ENCODE measurements around the gene TMEM62. TPM values are rescaled to one million over a fixed set of nuclear protein-coding genes. Genes with fewer than 3 reads are reported as not detected.
A peak's percentile ranks its signal among the peaks of the same experiment; 100 is the strongest.
"Not testable (repeated sequence)": the region's sequence is repeated elsewhere in the genome, so short reads cannot be mapped to it uniquely, and the experiment has no call there.

Gene TMEM62
- total RNA-seq, 2 donors from 2014 or later: 10.3 to 11.1 TPM

DNA sequence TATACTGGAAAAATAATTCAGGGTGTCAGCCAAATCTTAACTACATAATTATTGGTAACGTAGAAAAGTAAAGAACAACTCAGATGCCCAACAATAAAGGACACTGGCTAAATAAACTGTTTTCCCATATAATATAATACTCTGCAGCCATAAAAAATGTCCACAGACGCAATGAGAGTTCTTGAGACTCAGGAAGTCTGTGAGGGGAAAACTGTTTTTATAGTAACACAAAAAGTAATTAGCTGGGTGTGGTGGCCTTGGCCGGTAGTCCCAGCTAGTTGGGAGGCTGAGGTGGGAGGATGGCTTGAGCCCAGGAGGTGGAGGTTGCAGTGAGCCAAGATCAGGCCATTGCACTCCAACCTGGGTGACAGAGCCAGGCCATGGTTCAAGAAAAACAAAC is 22.0 kb upstream of the TMEM62 start:
- intact Hi-C loops (cut with DNase I): no loop called here
- DNase-seq (no peak), ATAC-seq (no peak)

DNA sequence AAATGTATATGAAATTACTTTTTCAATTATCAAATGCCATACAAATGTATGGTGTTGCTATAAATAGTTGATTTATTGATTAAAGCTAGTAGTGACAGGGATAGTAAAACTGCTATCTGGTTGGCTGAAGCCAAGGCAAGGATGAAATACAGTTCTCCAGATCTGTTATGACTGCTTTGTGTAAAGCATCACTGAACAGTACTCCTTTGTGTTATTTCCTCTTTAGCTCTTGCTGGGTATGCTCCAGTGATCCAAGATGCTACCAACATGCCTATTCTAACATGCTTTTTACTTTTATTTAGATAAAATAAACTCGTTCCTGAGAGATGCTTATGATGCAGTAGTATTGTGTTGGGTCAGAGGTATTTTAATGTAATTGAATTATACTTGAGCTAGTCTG is 15.1 kb upstream of the TMEM62 start:
- intact Hi-C loops (cut with DNase I): no loop called here
- no peak for DNase-seq
- ATAC-seq: no peak

DNA sequence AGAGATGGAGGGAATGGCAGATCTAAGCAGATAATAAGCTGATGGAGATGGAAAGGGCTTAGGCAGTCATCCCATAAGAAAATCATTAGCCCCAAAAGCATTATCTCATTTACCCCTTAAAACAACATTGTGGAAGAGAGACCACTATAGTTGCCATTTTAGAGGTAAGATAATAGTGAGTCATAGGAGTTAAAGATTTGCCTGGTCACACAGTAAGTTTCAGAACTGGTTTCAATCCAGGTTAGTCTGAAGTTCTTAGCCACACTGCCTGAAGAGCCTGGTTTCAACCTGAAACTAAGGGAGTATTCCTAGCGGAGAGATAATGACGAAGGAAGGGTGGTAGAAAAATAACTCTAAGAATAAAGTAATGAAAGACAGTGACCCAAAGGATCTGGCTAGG is 14.6 kb upstream of the TMEM62 start:
- no peak for ATAC-seq
- intact Hi-C loops (cut with DNase I): no loop called here

DNA sequence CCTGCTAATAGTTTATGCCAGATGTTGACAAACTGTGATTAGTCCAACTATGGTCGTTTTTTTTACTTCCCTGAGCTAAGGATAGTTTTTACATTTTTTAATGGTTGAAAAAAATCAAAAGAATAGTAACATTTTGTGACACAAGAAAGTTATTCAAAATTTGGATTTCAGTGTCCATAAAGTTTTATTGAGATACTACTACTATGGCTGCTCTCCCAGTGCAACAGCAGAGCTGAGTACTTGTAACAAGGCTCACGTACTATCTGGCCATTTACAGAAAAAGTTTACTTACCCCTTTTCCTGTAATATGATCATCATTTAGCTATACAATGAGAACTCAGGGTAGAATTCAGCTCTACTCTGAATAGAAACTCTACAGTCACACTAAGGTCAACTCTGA is 11.5 kb upstream of the TMEM62 start:
- DNase-seq (no peak), ATAC-seq (no peak)
- intact Hi-C loops (cut with DNase I): no loop called here

More for the DNA sequence above, 14.6 kb upstream of the TMEM62 start:
- DNase-seq: no peak

DNA sequence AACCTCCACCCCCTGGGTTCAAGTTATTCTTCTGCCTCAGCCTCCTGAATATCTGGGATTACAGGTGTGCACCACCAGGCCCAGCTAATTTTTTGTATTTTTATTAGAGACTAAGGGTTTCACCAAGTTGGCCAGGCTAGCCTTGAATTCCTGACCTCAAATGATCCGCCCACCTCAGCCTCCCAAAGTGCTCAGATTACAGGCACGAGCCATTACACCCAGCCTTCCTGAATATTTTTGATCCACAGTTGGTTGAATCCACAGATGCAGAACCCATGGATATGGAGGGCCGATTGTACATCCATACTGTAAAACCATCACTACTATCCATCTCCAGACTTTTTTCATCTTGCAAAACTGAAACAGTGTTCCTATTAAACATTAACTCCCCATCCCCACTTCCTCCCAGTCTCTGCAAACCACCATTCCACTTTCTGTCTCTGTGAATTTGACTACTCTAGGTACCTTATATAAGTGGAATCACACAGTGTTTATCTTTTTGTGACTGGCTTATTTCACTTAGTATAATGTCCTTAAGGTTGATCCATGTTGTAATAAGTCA is 8.2 kb upstream of the TMEM62 start:
- DNase-seq (no peak), ATAC-seq (no peak)
- intact Hi-C loops (cut with DNase I): no loop called here

DNA sequence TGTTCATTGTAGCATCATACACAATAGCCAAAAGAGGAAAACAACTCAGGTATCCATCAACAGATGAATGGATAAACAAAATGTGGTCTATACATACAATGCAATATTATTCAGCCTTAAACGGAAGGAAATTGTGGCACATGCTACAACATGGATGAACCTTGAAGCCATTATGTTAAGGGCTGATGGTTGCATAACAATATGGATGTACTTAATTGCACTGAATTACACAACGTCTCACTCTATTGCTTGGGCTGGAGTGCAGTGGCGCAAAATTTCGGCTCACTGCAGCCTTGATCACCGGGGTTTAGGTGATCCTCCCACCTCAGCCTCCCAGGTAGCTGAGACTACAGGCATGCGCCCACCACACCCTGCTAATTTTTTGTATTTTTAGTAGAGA is 7.0 kb upstream of the TMEM62 start:
- ATAC-seq (no peak), DNase-seq (no peak)
- intact Hi-C loops (cut with DNase I): no loop called here

DNA sequence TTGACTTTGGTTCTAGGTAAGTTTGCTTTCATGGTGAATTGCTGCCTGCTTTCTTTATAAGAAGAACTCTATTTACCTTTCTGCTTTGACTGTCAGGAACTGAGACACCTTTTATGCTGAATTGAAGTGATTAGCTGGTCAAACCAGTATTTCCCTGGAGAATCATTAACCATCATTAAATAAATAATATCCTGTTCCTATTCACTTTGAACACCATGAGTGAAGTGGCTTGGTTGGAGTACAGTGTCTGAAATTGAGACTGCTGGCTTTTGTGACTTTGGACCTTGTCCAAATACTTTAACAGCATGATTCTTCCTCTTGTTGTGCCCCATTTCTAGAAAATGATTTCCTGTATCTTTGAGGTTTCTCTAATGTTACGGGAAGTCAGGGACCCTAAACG is 5.6 kb upstream of the TMEM62 start:
- no peak for ATAC-seq
- intact Hi-C loops (cut with DNase I): no loop called here

DNA sequence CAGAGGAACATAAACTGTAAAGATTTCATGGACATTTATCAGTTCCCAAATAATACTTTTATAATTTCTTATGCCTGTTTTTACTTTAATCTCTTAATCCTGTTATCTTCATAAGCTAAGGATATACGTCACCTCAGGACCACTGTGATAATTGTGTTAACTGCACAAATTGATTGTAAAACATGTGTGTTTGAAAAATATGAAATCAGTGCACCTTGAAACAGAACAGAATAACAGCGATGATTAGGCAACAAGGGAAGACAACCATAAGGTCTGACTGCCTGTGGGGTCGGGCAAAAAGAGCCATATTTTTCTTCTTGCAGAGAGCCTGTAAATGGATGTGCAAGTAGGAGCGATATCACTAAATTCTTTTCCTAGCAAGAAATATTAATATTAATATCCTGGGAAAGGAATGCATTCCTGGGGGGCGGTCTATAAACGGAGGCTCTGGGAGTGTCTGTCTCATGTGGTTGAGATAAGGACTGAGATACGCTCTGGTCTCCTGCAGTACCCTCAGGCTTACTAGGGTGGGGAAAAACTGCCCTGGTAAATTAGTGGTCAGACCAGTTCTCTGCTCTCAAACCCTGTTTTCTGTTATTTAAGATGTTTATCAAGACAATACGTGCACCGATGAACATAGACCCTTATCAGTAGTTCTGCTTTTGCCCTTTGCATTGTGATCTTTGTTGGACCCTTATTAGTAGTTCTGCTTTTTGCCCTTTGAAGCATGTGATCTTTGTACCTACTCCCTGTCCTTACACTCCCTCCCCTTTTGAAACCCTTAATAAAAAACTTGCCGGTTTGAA is 5.0 kb upstream of the TMEM62 start:
- ATAC-seq; DNase-seq; intact Hi-C loops (cut with DNase I): not testable (repeated sequence)

More for the DNA sequence above, 5.6 kb upstream of the TMEM62 start:
- DNase-seq: no peak

DNA sequence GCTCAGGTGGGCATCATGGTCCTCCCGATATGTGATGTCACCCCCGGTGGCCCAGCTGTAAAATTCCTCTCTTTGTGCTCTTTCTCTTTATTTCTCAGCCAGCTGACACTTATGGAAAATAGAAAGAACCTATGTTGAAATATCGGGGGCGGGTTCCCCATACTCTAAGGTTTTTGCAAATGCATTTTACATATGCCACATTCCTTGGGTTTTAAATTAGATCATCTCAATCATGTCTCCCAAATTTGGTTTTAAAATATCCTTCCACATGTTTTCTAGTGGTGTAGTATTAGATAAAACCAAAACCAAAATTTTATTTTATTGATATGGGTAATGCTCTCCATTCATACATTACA is 4.4 kb upstream of the TMEM62 start:
- DNase-seq: no peak
- ATAC-seq: no peak
- intact Hi-C loops (cut with DNase I): no loop called here

DNA sequence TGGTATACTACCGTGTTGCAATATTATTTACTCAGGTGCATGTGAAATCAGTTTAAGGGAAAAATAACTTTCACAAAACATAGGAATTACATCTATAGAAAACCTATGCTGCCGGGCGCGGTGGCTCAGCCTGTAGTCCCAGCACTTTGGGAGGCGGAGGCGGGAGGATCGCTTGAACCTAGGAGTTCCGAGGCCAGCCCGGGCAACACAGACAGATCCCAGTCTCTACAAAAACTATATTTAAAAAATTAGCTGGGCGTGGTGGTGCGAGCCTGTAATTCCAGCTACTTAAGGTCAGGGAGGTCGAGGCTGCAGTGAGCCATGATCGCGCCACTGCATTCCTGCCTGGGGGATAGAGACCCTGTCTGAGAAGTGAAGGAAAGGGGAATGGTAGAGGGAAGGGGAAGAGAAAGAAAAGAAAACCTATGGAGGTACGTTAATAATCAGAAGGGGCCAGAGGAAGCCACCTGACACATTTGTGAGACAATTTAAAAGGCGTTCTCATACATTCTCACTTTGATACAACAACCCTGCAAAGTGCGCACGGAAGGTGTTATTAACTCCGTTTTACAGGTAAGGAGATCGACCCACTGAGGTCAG is 456 bp upstream of the TMEM62 start:
- peak in 1 of 2 donors; percentile 6 for ATAC-seq
- intact Hi-C loops (cut with DNase I): no loop called here
- no peak for DNase-seq

DNA sequence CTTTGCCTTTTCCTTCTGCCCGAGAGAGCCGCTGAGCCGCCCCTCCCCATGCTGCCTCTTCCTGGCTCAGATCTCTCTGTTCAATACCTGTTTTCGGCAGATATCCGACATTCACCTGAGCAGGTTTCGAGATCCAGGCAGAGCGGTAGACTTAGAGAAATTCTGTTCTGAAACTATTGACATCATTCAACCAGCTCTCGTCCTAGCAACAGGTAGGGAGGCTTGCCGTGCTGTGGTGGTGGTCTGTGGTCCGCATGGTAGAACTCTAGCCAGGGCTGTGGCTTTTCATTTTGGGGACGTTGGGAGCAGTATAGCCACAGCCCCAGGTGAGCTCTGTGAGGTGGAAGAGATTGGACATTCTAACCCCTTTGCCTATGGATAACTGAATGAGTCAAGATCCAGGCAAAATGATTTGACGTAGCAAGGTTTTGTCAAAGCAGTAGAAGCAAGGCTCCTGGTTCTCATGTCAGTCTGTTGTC is 810 bp downstream of the TMEM62 start:
- ATAC-seq (no peak), DNase-seq (no peak)
- intact Hi-C loops (cut with DNase I): no loop called here

DNA sequence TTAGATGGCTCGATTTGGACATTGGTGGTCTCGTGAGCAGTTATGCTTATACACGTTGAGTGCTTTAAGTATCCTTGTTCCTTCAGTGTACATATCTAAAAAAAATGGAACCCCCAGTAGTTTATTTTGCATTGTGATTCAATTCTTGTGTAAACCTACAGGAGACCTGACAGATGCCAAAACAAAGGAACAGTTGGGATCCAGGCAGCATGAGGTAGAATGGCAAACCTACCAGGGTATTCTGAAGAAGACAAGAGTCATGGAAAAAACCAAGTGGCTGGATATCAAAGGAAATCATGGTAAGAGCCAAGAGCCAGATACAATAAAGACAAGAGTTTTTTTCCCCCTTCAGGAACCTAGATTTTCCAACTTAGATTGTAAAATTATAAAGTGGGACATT is 2.0 kb downstream of the TMEM62 start:
- intact Hi-C loops (cut with DNase I): no loop called here
- ATAC-seq (no peak), DNase-seq (no peak)

DNA sequence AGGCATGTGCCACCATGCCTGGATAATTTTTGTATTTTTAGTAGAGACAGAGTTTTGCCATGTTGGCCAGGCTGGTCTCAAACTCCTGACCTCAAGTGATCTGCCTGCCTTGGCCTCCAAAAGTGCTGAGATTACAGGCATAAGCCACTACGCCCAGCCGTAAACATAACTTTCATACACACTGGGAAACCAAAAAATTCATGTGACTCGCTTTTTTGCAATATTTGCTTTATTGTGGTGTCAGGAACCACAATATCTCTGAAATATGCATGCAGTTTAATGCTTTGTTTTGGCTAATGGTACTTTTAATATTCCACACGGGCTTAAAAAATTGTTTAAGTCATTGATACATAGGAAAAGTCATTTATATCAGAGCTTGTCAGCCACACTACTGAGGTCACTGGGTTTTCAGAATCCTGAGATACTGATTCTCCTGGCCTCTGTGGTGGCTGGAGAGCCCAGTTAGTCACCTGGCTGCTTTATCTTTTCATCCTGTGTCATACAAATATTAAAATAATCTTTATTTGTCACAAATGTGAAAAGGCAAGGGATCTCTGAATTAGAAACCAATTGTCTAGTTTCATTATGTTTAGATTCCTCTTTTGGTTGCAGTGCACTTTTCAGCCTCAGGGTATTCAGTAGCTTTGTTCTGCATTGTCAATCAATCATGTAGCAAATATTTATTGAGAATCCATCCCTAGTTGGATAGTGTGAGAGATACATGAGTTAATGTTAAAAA is 10.0 kb downstream of the TMEM62 start:
- DNase-seq (no peak), ATAC-seq (no peak)
- intact Hi-C loops (cut with DNase I): no loop called here

DNA sequence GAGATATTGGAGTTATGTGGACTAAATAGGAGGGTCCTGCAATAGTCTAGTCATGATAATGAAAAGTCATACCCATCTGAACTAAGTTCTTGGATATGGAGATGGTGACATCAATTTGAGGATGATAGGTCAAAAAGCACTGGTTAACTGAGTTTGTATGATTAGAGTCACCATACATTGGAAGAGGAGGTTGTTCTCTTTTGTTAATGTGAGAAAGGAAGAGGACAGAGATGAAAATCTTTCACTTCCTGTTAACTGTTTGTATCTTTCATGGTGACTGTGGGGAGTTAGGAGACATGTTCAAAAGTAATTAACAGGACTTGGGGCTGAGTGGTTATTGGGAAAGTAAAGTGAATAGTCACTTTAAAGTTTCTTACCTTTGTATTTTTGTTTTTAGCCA is 11.1 kb downstream of the TMEM62 start:
- intact Hi-C loops (cut with DNase I): no loop called here
- DNase-seq (no peak), ATAC-seq (no peak)

DNA sequence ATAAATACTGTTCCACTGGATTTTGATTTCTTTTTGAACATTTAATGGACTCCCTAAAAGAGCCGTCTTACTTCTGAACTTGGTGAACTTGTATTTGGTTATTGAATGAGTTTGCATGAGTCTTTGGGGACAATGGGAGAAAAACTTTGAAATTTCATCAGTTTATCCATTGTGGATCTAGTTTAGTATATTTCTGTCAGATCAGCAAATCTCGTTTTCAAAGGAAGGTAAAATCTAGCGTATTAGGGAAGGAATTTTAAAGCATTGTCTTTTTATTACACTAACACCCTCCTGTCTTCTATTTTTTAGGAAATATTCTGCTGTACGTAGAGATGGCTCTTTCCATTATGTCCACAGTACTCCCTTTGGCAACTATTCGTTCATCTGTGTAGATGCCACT is 12.8 kb downstream of the TMEM62 start:
- no peak for ATAC-seq
- intact Hi-C loops (cut with DNase I): no loop called here
- no peak for DNase-seq

DNA sequence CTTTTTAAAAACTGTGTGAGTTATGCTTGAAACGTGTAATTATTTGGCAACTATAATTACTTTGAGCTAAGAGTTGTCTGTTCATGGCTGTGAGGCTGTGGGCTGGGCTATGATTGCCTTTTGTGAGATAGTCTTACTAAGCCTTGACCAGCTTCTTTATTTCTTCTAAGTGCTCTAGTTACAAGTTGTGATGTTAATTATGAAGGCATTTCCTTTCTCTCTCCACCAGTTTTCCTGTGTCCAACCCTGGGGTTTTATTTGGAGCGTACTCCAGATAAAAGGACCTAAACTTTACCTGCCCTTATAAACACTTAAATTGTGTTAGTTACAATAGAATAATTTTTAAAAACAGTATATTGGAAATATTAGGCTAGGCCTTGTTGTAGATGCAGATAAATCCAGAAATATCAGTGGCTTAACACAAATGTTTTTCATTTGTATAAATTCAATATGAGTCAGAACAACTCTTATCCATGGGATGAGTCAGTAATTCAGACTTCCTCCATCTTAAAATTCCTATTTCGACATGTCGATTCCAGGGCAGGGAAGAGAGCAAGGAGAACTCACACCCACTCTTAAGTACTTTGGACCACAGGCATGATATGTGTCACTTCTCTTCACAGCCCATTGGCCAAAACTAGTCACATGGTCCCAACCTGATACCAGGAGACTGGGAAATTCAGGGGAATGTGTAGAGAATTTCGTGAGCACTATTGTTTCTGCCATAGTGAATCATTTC is 17.0 kb downstream of the TMEM62 start:
- intact Hi-C loops (cut with DNase I): no loop called here
- DNase-seq (no peak), ATAC-seq (no peak)

DNA sequence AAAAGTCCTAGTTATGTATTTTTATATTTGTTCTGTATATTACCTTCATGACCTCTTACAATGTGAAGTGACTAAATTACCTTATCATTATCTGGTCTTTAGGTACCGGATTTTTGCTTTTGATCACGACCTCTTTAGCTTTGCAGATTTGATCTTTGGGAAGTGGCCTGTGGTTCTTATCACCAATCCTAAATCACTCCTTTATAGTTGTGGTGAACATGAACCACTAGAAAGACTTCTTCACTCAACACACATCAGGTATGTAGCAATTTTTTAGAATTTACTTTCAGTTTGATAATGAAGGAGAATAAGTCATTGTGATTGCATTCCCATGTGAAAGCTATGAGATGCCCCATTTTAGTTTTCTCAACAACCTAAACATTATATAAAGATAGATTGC is 18.3 kb downstream of the TMEM62 start:
- DNase-seq (no peak), ATAC-seq (no peak)
- intact Hi-C loops (cut with DNase I): no loop called here

DNA sequence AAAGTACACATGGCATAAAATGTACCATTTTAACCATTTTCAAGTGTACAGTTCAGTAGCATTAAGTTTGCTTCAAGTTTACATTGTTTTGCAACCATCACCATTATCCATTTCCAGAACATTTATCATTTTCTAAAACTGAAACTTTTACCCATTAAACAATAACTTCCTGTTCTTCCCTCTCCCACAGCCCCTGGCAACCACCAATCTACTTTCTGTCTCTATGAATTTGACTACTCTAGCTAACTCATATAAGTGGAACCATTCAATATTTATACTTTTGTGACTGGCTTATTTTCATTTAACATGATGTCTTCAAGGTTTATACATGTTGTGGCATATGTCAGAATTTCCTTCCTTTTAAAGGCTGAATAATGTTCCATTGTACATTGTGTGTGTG is 19.9 kb downstream of the TMEM62 start:
- intact Hi-C loops (cut with DNase I): no loop called here
- no peak for DNase-seq
- ATAC-seq: no peak

DNA sequence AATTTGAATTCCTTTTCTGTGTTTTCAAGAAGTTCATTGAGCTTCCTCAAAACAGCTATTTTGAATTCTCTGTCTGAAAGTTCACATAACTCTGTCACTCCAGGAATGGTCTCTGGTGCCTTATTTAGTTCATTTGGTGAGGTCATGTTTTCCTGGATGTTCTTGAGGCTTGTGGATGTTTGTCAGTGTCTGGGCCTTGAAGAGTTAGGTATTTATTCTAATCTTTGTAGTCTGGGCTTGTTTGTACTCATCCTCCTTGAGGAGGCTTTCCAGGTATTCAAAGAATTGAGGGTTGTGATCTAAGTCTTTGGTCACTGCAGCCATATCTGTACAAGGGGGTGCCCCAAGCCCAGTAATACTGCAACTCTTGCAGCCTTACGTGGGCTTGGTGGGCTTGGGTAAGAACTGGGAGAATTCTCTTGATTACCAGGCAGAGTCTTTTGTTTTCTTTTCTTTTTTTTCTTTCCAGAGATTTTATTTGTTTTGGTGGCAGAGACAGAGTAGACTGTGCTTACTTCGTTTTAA is 32.5 kb downstream of the TMEM62 start:
- no peak for ATAC-seq
- intact Hi-C loops (cut with DNase I): no loop called here
- no peak for DNase-seq
